ENCODE data around the gene PZP. TPM values are rescaled to one million over a fixed set of nuclear protein-coding genes. Genes with fewer than 3 reads are reported as not detected.

PZP gene
- total RNA-seq, 1 experiment from 2014 or later = not detected

GRCh38 chr12:9112076-9112853, 95.9 kb downstream of the PZP start:
- no peak overlapping the region for H3K4me3 ChIP-seq
- H3K4me2 ChIP-seq = no peak overlapping the region
- no peak for DNase-seq
- H3F3A ChIP-seq (ENCODE audit: insufficient read depth, low read depth) = no peaks in the 10 kb centered on the region
- no peaks in the 10 kb centered on the region for H3K36me3 ChIP-seq (ENCODE audit: low read depth)
- CTCF ChIA-PET = no interaction called here
- TF ChIP-seq EZH2 (IDR thresholded peaks at IDR 0.05; ENCODE audit: low read depth) = no peak
- TF ChIP-seq, protein P1, sequence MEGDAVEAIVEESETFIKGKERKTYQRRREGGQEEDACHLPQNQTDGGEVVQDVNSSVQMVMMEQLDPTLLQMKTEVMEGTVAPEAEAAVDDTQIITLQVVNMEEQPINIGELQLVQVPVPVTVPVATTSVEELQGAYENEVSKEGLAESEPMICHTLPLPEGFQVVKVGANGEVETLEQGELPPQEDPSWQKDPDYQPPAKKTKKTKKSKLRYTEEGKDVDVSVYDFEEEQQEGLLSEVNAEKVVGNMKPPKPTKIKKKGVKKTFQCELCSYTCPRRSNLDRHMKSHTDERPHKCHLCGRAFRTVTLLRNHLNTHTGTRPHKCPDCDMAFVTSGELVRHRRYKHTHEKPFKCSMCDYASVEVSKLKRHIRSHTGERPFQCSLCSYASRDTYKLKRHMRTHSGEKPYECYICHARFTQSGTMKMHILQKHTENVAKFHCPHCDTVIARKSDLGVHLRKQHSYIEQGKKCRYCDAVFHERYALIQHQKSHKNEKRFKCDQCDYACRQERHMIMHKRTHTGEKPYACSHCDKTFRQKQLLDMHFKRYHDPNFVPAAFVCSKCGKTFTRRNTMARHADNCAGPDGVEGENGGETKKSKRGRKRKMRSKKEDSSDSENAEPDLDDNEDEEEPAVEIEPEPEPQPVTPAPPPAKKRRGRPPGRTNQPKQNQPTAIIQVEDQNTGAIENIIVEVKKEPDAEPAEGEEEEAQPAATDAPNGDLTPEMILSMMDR (conservative IDR thresholded peaks at IDR 0.05) = no peak
- no peaks in the 10 kb centered on the region for H3K9me2 ChIP-seq (ENCODE audit: insufficient read depth)
- no peak overlapping the region for H2AFZ ChIP-seq
- intact Hi-C loops (cut with micrococcal nuclease; ENCODE audit: unreplicated experiment) = no loop called here
- no peaks in the 10 kb centered on the region for H3K79me2 ChIP-seq (ENCODE audit: low read depth)
- H3K9me3 ChIP-seq (ENCODE audit: insufficient read depth, low read depth) = no peaks in the 10 kb centered on the region
- no peak overlapping the region for H3K27ac ChIP-seq
- H3K27me3 ChIP-seq (ENCODE audit: insufficient read depth, low read depth) = no peaks in the 10 kb centered on the region; the same call in 1 of the 2 replicates
- BruUV-seq (replicated peaks) = no TSS peak
- no peaks in the 10 kb centered on the region for H3K4me1 ChIP-seq (replicated peaks; ENCODE audit: insufficient read depth)
- no peaks in the 10 kb centered on the region for H4K20me1 ChIP-seq (ENCODE audit: insufficient read depth)
- POLR2A ChIA-PET (ENCODE audit: unreplicated experiment) = no interaction called here

DNA sequence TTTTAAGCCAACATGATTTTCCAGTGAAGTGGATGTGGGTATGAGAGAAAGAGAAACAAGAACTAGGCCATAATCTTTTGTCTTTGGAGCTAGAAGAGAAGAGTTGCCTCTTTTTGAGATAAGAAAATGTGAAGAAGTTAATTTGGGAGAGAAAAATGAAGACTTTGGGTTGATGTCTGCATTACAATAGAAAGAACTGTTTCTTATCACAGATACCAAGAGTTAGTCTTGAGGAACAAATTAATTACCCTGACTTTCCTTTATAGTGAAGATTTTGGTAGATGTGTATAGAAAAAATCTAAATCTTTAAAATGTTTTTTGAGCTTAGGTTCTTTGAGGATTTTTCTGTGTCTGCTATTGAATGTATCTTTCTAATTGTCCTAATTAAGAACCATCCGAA, 96.7 kb downstream of the PZP start:
- POLR2A ChIA-PET (ENCODE audit: unreplicated experiment) = no interaction called here
- DNase-seq = no peak
- BruUV-seq (replicated peaks) = no TSS peak
- H3K36me3 ChIP-seq (ENCODE audit: low read depth) = no peaks in the 10 kb centered on the region
- H3F3A ChIP-seq (ENCODE audit: insufficient read depth, low read depth) = no peaks in the 10 kb centered on the region
- TF ChIP-seq, protein P1 (conservative IDR thresholded peaks at IDR 0.05) = no peak
- no peak for TF ChIP-seq EZH2 (IDR thresholded peaks at IDR 0.05; ENCODE audit: low read depth)
- no peak overlapping the region for H3K27ac ChIP-seq
- H3K79me2 ChIP-seq (ENCODE audit: low read depth) = no peaks in the 10 kb centered on the region
- no peaks in the 10 kb centered on the region; the same call in 1 of the 2 replicates for H3K27me3 ChIP-seq (ENCODE audit: insufficient read depth, low read depth)
- H4K20me1 ChIP-seq (ENCODE audit: insufficient read depth) = no peaks in the 10 kb centered on the region
- H3K9me2 ChIP-seq (ENCODE audit: insufficient read depth) = no peaks in the 10 kb centered on the region
- H3K4me3 ChIP-seq = no peak overlapping the region
- H2AFZ ChIP-seq = no peak overlapping the region
- no peaks in the 10 kb centered on the region for H3K4me1 ChIP-seq (replicated peaks; ENCODE audit: insufficient read depth)
- CTCF ChIA-PET = no interaction called here
- H3K9me3 ChIP-seq (ENCODE audit: insufficient read depth, low read depth) = no peaks in the 10 kb centered on the region
- intact Hi-C loops (cut with micrococcal nuclease; ENCODE audit: unreplicated experiment) = no loop called here
- H3K4me2 ChIP-seq = no peak overlapping the region

- H2AFZ ChIP-seq = no peak overlapping the region
- H3K4me1 ChIP-seq (replicated peaks; ENCODE audit: insufficient read depth) = no peaks in the 10 kb centered on the region
- no peaks in the 10 kb centered on the region for H3K36me3 ChIP-seq (ENCODE audit: low read depth)
- TF ChIP-seq, protein P1 (conservative IDR thresholded peaks at IDR 0.05) = no peak
- TF ChIP-seq EZH2 (IDR thresholded peaks at IDR 0.05; ENCODE audit: low read depth) = no peak
- no peak for DNase-seq
- CTCF ChIA-PET = no interaction called here
- no peaks in the 10 kb centered on the region for H4K20me1 ChIP-seq (ENCODE audit: insufficient read depth)
- no peaks in the 10 kb centered on the region for H3K9me2 ChIP-seq (ENCODE audit: insufficient read depth)
- no peak overlapping the region for H3K4me2 ChIP-seq
- intact Hi-C loops (cut with micrococcal nuclease; ENCODE audit: unreplicated experiment) = no loop called here
- no peak overlapping the region for H3K4me3 ChIP-seq
- POLR2A ChIA-PET (ENCODE audit: unreplicated experiment) = no interaction called here
- H3K79me2 ChIP-seq (ENCODE audit: low read depth) = no peaks in the 10 kb centered on the region
- no peaks in the 10 kb centered on the region for H3F3A ChIP-seq (ENCODE audit: insufficient read depth, low read depth)
- no TSS peak for BruUV-seq (replicated peaks)
- H3K9me3 ChIP-seq (ENCODE audit: insufficient read depth, low read depth) = no peaks in the 10 kb centered on the region
- H3K27me3 ChIP-seq (ENCODE audit: insufficient read depth, low read depth) = no peaks in the 10 kb centered on the region; the same call in 1 of the 2 replicates
- H3K27ac ChIP-seq = no peak overlapping the region
These were observed 98.3 kb downstream of the PZP start for GRCh38 chr12:9109737-9110491.

All from PC-9 (cell line).